ENCODE measurements around the gene MBNL1.

GRCh38 chr3:152258448-152259393 is 10.0 kb upstream of the MBNL1 start:
- TF ChIP-seq CTCF (conservative IDR thresholded peaks at IDR 0.05; ENCODE audit: low read depth, low read length) (no peak), EZH2 (IDR thresholded peaks at IDR 0.05; ENCODE audit: borderline replicate concordance, low read depth, low read length, poor library complexity, severe bottlenecking) (no peak)
